Stomach (tissue), 4 donors: ENCODE data around the gene HPCAL4.

Source experiments
- EP300 ChIP-seq: sonication (generic); formaldehyde crosslinking; IDR thresholded peaks from one replicate; pipeline ENCODE4 v1.6.1; 2017; ENCODE audit warnings: antibody characterized with exemption
- POLR2A ChIP-seq, 4 donors: fragments of 450-650 bp; IDR thresholded peaks; one replicate each; pipeline ENCODE4 v1.6.1; 2016; ENCODE audit warnings: antibody characterized with exemption in 4 of 4, control low read depth in 2 of 4, mild to moderate bottlenecking in 1 of 4, moderate library complexity in 1 of 4
- POLR2AphosphoS5 ChIP-seq, 3 donors: sonication (generic); formaldehyde crosslinking; IDR thresholded peaks; one replicate each; pipeline ENCODE4 v1.6.1; 2016; ENCODE audit warnings: antibody characterized with exemption in 3 of 3
- TF ChIP-seq, protein P1 (sequence below), 7 experiments: fragments of 450-650 bp in 4 of 7; fragments of 200-600 bp in 3 of 7; sonication (generic) in 3 of 7; IDR thresholded peaks; one replicate each; pipeline ENCODE4 v1.5.1; 2016 to 2019; ENCODE audit warnings: antibody characterized with exemption in 7 of 7, control low read depth in 2 of 7, mild to moderate bottlenecking in 1 of 7

DNA sequence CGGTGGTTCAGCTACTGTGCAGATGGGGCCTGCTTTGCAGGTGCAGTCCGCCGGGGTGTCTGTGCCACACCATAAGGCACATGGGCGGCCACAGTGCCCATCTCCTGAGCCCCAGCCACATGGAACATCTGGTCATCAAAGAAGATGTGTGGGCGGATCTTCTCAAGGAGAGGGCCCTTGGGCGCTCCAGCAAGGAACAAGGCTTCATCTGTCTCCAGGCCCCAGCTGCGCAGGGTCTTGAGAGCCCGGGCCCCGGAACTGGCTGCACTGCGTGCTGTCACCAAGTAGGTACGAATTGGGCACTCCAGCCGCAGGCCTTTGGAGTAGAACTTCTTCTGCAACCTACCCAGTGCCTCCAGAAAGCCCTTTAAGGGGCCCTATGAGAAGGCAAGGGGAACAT lies 32.1 kb downstream of the HPCAL4 start:
- TF ChIP-seq, protein P1, sequence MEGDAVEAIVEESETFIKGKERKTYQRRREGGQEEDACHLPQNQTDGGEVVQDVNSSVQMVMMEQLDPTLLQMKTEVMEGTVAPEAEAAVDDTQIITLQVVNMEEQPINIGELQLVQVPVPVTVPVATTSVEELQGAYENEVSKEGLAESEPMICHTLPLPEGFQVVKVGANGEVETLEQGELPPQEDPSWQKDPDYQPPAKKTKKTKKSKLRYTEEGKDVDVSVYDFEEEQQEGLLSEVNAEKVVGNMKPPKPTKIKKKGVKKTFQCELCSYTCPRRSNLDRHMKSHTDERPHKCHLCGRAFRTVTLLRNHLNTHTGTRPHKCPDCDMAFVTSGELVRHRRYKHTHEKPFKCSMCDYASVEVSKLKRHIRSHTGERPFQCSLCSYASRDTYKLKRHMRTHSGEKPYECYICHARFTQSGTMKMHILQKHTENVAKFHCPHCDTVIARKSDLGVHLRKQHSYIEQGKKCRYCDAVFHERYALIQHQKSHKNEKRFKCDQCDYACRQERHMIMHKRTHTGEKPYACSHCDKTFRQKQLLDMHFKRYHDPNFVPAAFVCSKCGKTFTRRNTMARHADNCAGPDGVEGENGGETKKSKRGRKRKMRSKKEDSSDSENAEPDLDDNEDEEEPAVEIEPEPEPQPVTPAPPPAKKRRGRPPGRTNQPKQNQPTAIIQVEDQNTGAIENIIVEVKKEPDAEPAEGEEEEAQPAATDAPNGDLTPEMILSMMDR (IDR thresholded peaks at IDR 0.05) = no peak
- TF ChIP-seq POLR2AphosphoS5 (IDR thresholded peaks at IDR 0.05) = no peak
- no peak for TF ChIP-seq POLR2A (IDR thresholded peaks at IDR 0.05)
- no peak for TF ChIP-seq EP300
